HG03575 (cell line): ENCODE measurements around the gene MMP25.
"Not testable (repeated sequence)": the region's sequence is repeated elsewhere in the genome, so short reads cannot be mapped to it uniquely, and the experiment has no call there.

Experiments used
- ATAC-seq: cut with Tn5 transposase; IDR thresholded peaks from one replicate; pipeline ENCODE4 v1.9.1; 2021; ENCODE audit not compliant: unreplicated experiment, insufficient number of reproducible peaks, low FRiP score; ENCODE audit errors: extremely low read depth

The MMP25 gene

DNA sequence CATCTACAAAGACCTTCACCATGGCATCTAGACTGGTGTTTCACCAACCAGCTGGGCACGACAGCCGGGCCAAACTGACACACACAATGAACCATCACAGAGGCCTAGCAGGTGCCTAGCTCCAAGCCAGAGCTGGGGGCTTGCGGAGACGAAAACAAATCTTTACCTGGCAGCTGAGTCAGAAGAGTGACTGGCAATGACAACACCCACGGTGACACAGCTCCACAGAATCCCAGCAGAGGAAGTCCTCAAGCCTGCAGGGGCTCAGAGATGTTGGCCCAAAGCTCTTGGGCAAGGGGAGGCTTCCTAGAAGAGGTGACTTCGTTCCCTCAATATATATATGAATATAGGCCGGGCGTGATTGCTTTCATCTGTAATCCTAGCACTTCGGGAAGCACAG lies 5.1 kb downstream of the MMP25 start:
- no peak for ATAC-seq

DNA sequence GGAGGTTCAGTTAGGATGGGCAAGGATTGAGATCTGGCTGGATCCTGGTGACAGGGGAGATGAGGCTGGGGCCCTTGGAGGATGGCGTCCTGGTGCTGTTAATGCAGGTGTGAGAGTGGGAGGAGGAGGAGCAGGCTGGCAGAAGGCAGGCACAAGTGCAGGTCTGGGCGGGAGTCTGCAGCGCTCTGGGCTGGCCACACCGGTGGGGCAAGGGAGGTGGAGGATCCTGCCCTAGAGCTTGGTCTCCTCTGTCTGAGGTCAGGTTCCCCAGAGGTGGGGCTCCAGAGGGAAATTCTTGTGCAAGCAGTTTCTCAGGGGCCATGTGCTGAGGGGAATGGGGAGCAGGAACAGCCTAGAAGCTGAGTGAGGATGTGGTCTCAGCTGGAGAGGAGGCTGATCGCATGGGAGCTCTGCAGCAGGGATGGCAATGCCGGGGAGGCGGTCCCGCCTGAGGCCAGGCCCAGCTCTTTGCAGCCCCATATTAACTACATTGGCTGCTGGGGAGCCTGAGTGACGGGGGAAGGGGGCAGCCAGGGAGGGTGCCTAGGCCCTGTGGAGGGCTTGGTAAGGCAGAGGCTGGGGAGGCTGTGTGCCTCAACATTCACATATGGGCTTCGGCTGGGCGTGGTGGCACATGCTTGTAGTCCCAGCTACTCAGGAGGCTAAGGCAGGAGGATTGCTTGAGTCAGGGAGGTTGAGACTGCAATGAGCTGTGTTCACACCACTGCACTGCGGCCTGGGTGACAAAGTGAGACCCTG lies 6.4 kb downstream of the MMP25 start:
- not testable (repeated sequence) for ATAC-seq

DNA sequence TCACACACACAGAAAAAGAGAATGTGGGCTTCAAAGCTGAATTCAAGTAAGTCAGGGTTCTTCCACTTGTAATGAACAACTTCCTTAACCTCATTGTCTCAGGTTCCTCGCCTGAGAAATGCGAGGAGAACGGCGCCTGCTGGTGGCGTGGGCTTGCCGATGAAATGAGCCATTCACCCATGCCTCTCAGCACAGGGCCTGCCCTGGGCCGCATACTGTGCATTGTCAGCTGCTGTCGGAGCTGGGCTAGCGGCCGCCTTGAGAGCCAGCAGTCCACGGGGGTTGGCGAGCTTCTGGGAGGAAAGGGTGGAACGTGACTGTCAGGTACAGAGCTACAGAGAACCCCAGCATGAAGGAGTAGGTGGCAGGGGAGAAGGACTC lies 7.0 kb downstream of the MMP25 start:
- ATAC-seq = not testable (repeated sequence)

DNA sequence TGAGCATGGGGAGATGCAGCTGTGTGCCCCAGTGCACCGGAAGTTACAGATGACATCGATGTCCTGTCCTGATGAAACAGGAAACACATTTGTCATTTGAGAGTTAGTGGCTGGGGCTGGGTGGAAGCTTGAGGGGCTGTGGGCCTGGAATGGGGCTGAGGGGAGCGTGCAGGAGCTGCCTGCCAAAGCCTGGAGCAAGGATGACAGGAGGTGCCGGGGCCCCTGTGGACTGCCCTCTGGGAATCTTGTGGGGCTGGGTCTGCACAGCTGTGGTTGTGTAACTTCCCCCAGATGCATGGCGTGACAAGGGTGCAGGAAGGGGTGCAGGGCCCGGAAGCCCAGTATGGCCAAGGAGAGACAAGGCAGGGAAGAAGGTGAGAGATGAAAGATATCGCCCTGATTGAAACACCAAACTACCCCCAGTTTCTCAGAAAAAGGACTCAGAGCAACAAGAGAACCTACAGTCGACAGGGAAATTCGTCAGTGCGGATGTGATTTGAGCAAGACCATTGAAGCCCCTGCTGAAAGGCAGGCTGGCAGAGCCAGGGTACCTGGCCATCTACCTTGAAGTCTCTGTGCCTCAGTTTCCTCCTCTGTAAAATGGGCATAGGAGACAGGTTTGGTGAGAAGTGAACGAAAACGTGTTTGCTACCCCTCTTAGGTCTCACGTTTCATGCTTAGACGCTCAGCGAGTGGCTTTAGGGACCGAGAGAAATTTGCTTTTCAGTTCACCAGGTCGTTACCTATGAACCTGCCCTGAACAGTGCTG lies 8.8 kb downstream of the MMP25 start:
- ATAC-seq = no peak

DNA sequence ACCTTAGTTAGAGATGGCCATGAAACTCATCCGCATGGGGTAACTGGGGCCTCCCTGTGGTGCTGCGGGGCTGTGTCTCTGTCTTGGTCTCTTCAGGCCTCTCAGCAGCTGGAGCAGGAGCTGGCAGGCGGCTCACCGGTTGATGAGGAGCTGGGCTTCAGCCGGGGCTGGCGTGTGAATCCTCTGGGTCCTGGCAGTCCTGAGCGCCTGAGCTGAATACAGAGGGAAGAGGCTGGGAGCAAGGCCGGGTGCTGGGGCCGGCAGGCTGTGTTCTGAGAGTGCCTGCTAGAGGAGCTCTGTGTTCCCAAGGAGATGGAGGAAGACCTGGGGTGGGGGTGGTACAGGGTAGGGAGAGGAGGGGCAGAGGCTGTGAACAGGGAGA lies 9.4 kb downstream of the MMP25 start:
- ATAC-seq = not testable (repeated sequence)

DNA sequence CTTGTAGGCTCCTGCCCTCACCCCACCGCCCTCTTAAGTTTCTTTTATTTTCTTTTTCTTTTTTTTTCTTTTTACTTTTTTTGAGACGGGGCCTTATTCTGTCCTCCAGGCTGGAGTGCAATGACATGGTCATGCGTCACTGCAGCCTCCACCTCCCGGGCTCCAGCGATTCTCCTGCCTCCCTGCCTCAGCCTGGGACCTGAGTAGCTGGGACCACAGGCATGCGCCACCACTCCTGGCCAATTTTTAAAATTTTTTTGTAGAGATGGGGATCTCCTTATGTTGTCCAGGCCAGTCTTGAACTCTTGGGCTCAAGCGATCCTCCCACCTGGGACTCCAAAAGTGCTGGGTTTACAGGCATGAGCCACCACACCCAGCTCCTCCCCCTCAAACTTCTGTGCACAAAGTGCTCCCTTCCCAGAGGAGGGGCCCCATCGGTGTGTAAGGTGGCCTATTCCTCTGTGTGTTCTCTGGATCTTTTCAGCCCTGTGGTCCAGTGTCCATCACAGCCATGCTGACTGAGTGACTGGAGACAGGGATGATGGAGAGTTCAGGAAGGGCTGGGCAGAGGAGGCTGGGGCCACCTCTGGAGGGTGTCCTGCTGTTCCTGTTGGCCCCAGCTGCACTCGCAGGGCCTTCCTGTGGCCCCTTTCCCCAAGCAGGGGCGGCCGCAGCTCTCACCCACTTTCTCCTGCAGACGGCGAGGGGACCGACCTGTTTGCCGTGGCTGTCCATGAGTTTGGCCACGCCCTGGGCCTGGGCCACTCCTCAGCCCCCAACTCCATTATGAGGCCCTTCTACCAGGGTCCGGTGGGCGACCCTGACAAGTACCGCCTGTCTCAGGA lies 10.2 kb downstream of the MMP25 start:
- ATAC-seq = no peak

DNA sequence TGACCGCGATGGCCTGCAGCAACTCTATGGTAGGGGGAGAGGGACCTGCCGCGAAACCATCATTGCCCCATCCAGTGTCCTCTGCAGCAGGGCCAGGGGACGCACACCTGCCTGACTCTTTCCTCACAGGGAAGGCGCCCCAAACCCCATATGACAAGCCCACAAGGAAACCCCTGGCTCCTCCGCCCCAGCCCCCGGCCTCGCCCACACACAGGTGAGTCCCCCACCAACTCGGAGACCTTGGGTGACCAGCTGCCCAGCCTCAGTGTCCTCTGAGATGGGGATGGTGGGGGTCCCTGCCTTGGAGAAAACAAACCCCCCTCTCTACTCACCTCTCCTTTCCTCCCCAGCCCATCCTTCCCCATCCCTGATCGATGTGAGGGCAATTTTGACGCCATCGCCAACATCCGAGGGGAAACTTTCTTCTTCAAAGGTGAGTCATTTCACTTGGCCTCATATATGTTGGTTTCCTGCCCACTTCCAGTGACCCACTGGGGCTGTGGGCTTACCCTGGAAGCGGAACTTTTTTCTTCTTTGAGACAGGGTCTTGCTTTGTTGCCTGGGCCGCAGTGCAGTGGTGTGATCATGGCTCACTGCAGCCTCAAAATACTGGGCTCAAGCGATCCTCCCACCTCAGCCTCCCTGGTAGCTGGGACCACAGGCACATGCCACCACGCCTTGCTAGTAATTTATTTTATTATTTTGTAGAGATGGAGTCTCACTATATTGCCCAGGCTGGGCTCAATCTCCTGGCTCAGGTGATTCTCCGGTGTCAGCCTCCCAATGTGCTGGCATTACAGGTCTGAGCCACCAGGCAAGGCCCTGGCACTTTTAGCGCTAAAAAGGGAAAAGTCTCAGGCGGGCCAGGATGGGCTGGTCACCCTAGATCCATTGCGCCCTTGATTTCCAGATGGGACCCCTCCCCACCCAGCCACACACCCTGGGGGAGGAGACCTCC lies 11.1 kb downstream of the MMP25 start:
- ATAC-seq = no peak

DNA sequence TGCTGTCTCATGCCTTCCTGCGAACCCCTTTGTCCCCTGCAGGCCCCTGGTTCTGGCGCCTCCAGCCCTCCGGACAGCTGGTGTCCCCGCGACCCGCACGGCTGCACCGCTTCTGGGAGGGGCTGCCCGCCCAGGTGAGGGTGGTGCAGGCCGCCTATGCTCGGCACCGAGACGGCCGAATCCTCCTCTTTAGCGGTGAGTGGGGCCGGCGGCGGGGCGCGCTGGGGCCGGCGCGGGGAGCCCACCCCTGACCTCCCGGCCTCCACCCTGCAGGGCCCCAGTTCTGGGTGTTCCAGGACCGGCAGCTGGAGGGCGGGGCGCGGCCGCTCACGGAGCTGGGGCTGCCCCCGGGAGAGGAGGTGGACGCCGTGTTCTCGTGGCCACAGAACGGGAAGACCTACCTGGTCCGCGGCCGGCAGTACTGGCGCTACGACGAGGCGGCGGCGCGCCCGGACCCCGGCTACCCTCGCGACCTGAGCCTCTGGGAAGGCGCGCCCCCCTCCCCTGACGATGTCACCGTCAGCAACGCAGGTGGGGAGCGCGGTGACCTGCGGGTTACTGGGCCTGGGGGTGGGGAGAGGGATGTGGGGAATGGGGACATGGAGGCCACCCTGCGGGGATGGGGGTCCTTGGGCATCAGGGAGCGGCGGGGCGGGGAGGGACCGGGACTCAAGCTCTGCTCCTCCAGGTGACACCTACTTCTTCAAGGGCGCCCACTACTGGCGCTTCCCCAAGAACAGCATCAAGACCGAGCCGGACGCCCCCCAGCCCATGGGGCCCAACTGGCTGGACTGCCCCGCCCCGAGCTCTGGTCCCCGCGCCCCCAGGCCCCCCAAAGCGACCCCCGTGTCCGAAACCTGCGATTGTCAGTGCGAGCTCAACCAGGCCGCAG lies 12.0 kb downstream of the MMP25 start:
- no peak for ATAC-seq

DNA sequence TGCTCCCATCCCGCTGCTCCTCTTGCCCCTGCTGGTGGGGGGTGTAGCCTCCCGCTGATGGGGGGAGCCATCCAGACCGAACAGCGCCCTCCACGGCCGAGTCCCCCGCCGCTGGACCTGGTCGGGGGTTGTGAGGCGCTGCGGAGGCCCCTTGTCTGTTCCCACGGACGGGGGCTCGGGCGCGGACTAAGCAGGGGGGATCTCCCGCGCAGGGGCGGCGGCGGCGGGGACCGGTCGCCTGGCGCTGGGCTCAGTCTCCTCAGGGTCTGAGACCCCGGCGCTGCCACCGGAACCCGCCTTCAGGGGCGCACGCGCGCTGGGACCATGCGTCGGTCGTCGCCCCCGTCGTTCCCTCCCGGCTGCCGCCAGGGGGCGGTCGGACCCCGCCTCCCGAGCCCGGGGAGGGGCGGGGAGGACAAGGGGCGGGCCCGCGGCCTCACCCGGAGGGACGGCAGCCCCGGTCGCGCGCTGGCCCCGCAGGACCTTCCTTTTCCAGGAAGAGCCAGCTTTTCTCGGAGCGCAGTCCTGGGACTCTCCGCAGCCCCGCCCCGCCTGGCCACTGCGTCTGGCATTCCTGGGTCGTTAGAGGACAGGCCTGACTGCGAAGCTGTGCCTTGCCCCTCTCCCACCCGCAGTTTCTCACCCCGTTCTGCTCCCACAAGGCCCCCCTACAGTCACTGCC lies 12.8 kb downstream of the MMP25 start:
- no peak for ATAC-seq

DNA sequence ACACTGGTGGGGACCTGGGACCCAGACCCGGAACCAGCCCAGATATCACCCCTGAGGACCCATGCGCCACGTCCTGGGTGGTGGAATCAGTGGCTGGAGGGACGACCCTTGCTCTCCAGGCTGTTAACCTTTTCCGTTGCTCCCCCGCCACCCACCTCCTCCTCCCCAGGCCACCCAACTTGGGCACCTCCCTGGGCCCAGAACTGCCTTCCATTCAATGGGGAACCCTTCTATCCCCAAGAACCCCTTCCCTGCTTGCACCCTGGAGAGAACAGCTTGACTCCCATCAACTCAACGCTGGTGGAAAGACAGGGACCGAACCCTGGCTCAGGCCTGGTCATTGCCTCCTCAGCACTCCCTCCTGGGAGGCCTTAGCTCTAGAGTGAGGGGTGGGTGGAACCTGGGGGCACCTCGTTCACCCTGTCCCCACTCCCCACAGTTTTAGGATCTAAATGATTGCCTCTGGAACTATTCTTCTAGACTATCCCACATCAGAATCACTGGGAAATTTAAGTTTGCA lies 13.4 kb downstream of the MMP25 start:
- ATAC-seq = no peak

DNA sequence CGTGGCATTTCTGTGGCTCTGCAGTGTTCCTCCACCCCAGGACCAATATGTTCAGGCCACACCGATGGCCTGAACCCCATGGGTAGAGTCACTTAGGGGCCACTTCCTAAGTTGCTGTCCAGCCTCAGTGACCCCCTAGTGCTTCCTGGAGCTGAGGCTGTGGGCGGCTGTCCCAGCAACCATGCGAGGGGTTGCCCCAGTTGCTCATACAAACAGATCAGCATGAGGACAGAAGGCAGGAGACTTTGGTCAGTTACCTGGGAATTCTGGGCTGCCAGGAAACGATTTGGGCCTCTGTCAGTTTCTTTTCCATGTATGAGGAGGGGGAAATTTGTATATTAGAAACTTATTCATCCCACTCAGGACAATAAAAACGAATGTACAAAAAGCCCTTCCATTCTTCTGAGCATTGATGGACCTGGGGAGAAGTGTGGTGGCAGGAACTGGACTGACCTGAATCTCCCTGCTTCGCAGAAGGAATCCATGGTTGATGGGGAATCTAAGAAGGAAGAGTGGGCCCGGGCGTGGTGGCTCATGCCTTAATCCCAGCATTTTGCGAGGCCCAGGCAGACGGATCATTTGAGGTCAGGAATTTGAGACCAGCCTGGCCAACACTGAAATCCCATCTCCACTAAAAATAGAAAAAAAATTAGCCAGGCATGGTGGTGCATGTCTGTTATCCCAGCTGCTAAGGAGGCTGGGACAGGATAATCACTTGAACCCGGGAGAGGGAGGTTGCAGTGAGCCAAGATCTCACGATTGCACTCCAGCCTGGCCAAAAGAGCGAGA lies 14.2 kb downstream of the MMP25 start:
- no peak for ATAC-seq

DNA sequence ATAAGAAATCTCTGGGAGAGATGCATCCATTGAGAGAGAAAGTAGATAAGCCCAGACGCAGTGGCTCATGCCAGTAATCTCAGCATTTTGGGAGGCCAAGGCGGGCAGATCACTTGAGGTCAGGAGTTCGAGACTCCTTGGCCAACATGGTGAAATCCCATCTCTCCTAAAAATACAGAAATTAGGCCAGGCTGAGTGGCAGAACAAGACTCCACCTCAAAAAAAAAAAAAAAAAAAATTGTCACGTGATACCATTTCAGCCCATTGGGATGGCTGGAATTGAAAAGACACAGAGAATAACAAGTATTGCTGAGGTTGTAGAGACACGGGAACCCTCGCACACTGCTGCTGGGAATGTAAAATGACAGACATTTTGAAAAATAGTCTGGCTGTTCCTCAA lies 16.2 kb downstream of the MMP25 start:
- ATAC-seq = no peak

DNA sequence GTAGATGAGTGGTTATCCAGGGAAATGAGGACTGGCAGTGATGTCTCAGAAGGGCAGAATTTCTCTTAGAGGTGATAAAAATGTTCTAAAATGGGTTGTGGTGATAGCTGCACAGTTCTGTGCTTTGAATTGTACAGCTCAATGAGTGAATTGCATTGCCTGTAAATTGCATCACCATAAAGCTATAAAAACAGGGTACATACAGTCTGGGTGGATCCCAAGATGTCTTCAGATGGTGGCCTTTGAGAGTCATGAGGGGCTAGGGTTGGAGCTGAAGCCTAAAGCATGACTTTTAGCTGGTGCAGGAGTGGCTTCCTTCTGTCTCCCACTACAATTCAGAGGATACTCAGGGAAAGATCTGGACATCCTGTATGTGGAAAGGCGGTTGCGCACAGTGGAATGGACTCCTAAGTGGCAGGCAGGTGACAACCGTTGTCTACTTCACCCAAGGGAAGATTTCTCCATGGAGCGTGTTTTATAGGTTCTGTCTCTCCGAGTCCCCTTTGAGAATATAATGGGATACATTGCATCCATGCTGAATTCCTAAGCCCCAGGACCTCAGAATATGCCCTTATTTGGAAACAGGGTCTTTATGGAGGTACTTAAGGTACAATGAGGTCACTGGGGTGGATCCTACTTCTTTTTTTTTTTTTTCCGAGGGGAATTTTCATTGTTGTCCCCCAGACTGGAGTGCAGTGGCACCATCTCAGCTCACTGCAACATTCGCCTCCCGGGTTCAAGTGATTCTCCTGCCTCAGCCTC lies 17.4 kb downstream of the MMP25 start:
- ATAC-seq = no peak

DNA sequence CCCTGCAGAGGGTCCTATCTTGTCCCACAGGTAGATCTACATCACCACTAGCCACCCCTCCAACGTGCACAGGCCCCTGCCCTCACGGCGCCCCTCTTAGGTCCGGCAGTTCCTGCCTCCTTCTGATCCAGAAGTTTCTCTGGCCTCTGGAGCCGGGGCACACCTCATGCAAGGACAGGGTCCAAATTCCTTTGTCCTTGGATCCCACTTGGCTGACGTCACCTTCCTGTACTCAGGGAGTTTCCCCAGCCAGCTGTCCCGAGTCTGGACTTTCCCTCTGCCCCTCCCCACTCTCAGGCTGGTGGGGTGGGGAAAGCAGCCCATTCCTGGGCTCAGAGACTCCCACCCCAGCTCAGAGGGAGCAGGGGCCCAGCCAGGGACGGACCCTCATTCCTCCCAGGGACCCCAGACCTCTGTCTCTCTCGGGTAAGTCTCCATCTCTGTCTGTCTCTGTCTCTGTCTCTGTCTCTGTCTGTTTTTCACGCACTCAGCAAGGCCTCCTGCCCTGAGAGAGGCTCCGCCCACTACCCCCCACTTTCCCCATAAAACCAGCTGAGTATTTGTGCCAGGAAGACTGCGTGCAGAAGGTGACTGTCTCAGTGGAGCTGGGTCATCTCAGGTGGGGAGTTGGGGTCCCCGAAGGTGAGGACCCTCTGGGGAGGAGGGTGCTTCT lies 18.8 kb downstream of the MMP25 start, which contains the start of gene IL32:
Gene IL32, plus strand, starts transcription at position 572 of the 673 bp plus-strand sequence. CDS start 172 bp downstream, outside the sequence.
- ATAC-seq = no peak
